Tibial artery (tissue), 4 donors: ENCODE results near the gene IQCM.

Source experiments
- DNase-seq, 2 donors: peaks; one replicate each; pipeline ENCODE4 v3.0.0-alpha.2; 2019
- H3K27ac ChIP-seq, 2 donors: fragments of 200-600 bp; sonication (generic) in 1 of 2; 1 replicate in 1 of 2; 2 replicates in 1 of 2; pipeline ENCODE4 v1.5.1; 2018 to 2019; ENCODE audit warnings: mild to moderate bottlenecking in 1 of 2
- H3K27me3 ChIP-seq, 2 donors: fragments of 200-600 bp; sonication (generic) in 1 of 2; one replicate each; pipeline versions ENCODE4 v1.5.1 to v1.6.0; 2016 to 2019
- H3K36me3 ChIP-seq, 3 donors: fragments of 200-600 bp; sonication (generic) in 2 of 3; one replicate each; pipeline ENCODE4 v1.5.1; 2016 to 2019; ENCODE audit warnings: mild to moderate bottlenecking in 2 of 3
- H3K4me1 ChIP-seq, 4 donors: fragments of 200-600 bp; sonication (generic) in 2 of 4; 1 replicate in 3 of 4; 2 replicates in 1 of 4; pipeline ENCODE4 v1.5.1; 2016 to 2019
- H3K4me3 ChIP-seq, 2 donors: fragments of 200-600 bp; sonication (generic) in 1 of 2; 1 replicate in 1 of 2; 2 replicates in 1 of 2; pipeline ENCODE4 v1.5.1; 2018 to 2019; ENCODE audit warnings: mild to moderate bottlenecking in 2 of 2
- H3K9me3 ChIP-seq, 3 donors: fragments of 200-600 bp; sonication (generic) in 1 of 3; one replicate each; pipeline ENCODE4 v1.5.1; 2016 to 2019
- CTCF ChIP-seq, 2 experiments: fragments of 200-600 bp in 1 of 2; fragments of 450-650 bp in 1 of 2; IDR thresholded peaks; one replicate each; pipeline ENCODE4 v1.5.1; 2017 to 2019; ENCODE audit warnings: antibody characterized with exemption in 2 of 2, mild to moderate bottlenecking in 1 of 2, moderate library complexity in 1 of 2
- intact Hi-C: fragments of 100-400 bp; cut with DNase I; formaldehyde crosslinking; loops from one replicate; pipeline ENCODE4 v1.15.0; 2023; ENCODE audit warnings: low total_unique reads

IQCM gene

GRCh38 chr4:149306537-149306936 is 509.1 kb downstream of the IQCM start:
- TF ChIP-seq CTCF (IDR thresholded peaks at IDR 0.05) = no peak
- H3K36me3 ChIP-seq = no peaks in the 10 kb centered on the region
- no peaks in the 10 kb centered on the region for H3K9me3 ChIP-seq
- intact Hi-C loops = no loop called here
- no peaks in the 10 kb centered on the region for H3K4me1 ChIP-seq
- no peak overlapping the region for H3K27ac ChIP-seq
- no peak overlapping the region for H3K4me3 ChIP-seq
- no peaks in the 10 kb centered on the region for H3K27me3 ChIP-seq
- DNase-seq = no peak
